Measurements from ENCODE around the gene LAMC3.

GRCh38 chr9:130971294-130971849 lies 37.6 kb upstream of the LAMC3 start:
- no peak for TF ChIP-seq CTCF (IDR thresholded peaks at IDR 0.05)
- TF ChIP-seq POLR2A (IDR thresholded peaks at IDR 0.05), result no peak
- TF ChIP-seq POLR2AphosphoS5 (IDR thresholded peaks at IDR 0.05), result no peak
- no peak for TF ChIP-seq EP300 (IDR thresholded peaks at IDR 0.05)
